ENCODE measurements around the gene JAKMIP1. TPM values are rescaled to one million over a fixed set of nuclear protein-coding genes. Genes with fewer than 3 reads are reported as not detected.

Gene JAKMIP1
- total RNA-seq, 1 donor, result not detected

GRCh38 chr4:6065934-6066590 is 134.3 kb downstream of the JAKMIP1 start:
- Histone ChIP-seq H2AFZ (ENCODE audit: low read length) (no peak overlapping the region), H3K36me3 (ENCODE audit: insufficient read depth, low read length) (no peaks in the 10 kb centered on the region), H3K4me1 (ENCODE audit: insufficient read depth, low read length) (no peaks in the 10 kb centered on the region), H3K4me3 (ENCODE audit: insufficient read depth, low read length) (no peak overlapping the region), H3K27ac (ENCODE audit: low read depth, low read length) (no peak overlapping the region), H3K79me2 (ENCODE audit: insufficient read depth, low read length) (no peaks in the 10 kb centered on the region), H4K20me1 (ENCODE audit: insufficient read depth, low read length) (no peaks in the 10 kb centered on the region), H3K27me3 (ENCODE audit: insufficient read depth, low read length) (no peaks in the 10 kb centered on the region), H3K9me3 (ENCODE audit: low read depth, low read length) (no peaks in the 10 kb centered on the region), H3K4me2 (ENCODE audit: insufficient read depth, low read length) (no peak overlapping the region)
- TF ChIP-seq, protein P1, sequence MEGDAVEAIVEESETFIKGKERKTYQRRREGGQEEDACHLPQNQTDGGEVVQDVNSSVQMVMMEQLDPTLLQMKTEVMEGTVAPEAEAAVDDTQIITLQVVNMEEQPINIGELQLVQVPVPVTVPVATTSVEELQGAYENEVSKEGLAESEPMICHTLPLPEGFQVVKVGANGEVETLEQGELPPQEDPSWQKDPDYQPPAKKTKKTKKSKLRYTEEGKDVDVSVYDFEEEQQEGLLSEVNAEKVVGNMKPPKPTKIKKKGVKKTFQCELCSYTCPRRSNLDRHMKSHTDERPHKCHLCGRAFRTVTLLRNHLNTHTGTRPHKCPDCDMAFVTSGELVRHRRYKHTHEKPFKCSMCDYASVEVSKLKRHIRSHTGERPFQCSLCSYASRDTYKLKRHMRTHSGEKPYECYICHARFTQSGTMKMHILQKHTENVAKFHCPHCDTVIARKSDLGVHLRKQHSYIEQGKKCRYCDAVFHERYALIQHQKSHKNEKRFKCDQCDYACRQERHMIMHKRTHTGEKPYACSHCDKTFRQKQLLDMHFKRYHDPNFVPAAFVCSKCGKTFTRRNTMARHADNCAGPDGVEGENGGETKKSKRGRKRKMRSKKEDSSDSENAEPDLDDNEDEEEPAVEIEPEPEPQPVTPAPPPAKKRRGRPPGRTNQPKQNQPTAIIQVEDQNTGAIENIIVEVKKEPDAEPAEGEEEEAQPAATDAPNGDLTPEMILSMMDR (IDR thresholded peaks at IDR 0.05; ENCODE audit: extremely low read depth, low read depth, low read length), result no peak
- no peak for DNase-seq (ENCODE audit: insufficient read length, low spot score, missing footprints)

GRCh38 chr4:6065166-6065565 is 135.2 kb downstream of the JAKMIP1 start:
- Histone ChIP-seq H3K27me3 (ENCODE audit: insufficient read depth, low read length) (no peaks in the 10 kb centered on the region), H3K9me3 (ENCODE audit: low read depth, low read length) (no peaks in the 10 kb centered on the region), H3K79me2 (ENCODE audit: insufficient read depth, low read length) (no peaks in the 10 kb centered on the region), H4K20me1 (ENCODE audit: insufficient read depth, low read length) (no peaks in the 10 kb centered on the region), H3K36me3 (ENCODE audit: insufficient read depth, low read length) (no peaks in the 10 kb centered on the region), H3K4me2 (ENCODE audit: insufficient read depth, low read length) (no peak overlapping the region), H3K27ac (ENCODE audit: low read depth, low read length) (no peak overlapping the region), H3K4me1 (ENCODE audit: insufficient read depth, low read length) (no peaks in the 10 kb centered on the region), H2AFZ (ENCODE audit: low read length) (no peak overlapping the region), H3K4me3 (ENCODE audit: insufficient read depth, low read length) (no peak overlapping the region)
- no peak for DNase-seq (ENCODE audit: insufficient read length, low spot score, missing footprints)
- TF ChIP-seq, protein P1 (IDR thresholded peaks at IDR 0.05; ENCODE audit: extremely low read depth, low read depth, low read length), result no peak

GRCh38 chr4:6064383-6064782 is 136.0 kb downstream of the JAKMIP1 start:
- H3K4me1 ChIP-seq (ENCODE audit: insufficient read depth, low read length), result no peaks in the 10 kb centered on the region
- no peak overlapping the region for H3K27ac ChIP-seq (ENCODE audit: low read depth, low read length)
- TF ChIP-seq, protein P1 (IDR thresholded peaks at IDR 0.05; ENCODE audit: extremely low read depth, low read depth, low read length), result no peak
- no peaks in the 10 kb centered on the region for H3K36me3 ChIP-seq (ENCODE audit: insufficient read depth, low read length)
- DNase-seq (ENCODE audit: insufficient read length, low spot score, missing footprints), result no peak
- no peaks in the 10 kb centered on the region for H4K20me1 ChIP-seq (ENCODE audit: insufficient read depth, low read length)
- no peak overlapping the region for H2AFZ ChIP-seq (ENCODE audit: low read length)
- H3K27me3 ChIP-seq (ENCODE audit: insufficient read depth, low read length), result no peaks in the 10 kb centered on the region
- peaks cover 4% of the 10 kb centered on the region for H3K9me3 ChIP-seq (ENCODE audit: low read depth, low read length)
- H3K79me2 ChIP-seq (ENCODE audit: insufficient read depth, low read length), result no peaks in the 10 kb centered on the region
- H3K4me2 ChIP-seq (ENCODE audit: insufficient read depth, low read length), result no peak overlapping the region
- H3K4me3 ChIP-seq (ENCODE audit: insufficient read depth, low read length), result no peak overlapping the region

- Histone ChIP-seq H2AFZ (ENCODE audit: low read length) (no peak overlapping the region), H3K27me3 (ENCODE audit: insufficient read depth, low read length) (no peaks in the 10 kb centered on the region), H3K36me3 (ENCODE audit: insufficient read depth, low read length) (no peaks in the 10 kb centered on the region), H4K20me1 (ENCODE audit: insufficient read depth, low read length) (no peaks in the 10 kb centered on the region), H3K4me2 (ENCODE audit: insufficient read depth, low read length) (no peak overlapping the region), H3K27ac (ENCODE audit: low read depth, low read length) (no peak overlapping the region), H3K79me2 (ENCODE audit: insufficient read depth, low read length) (no peaks in the 10 kb centered on the region), H3K4me3 (ENCODE audit: insufficient read depth, low read length) (no peak overlapping the region), H3K4me1 (ENCODE audit: insufficient read depth, low read length) (no peaks in the 10 kb centered on the region), H3K9me3 (ENCODE audit: low read depth, low read length) (peaks cover 8% of the 10 kb centered on the region)
- TF ChIP-seq, protein P1 (IDR thresholded peaks at IDR 0.05; ENCODE audit: extremely low read depth, low read depth, low read length), result no peak
- DNase-seq (ENCODE audit: insufficient read length, low spot score, missing footprints), result no peak
These were observed 136.7 kb downstream of the JAKMIP1 start for GRCh38 chr4:6063684-6064083.
